Measurements from ENCODE around the gene DNAAF1.

DNA sequence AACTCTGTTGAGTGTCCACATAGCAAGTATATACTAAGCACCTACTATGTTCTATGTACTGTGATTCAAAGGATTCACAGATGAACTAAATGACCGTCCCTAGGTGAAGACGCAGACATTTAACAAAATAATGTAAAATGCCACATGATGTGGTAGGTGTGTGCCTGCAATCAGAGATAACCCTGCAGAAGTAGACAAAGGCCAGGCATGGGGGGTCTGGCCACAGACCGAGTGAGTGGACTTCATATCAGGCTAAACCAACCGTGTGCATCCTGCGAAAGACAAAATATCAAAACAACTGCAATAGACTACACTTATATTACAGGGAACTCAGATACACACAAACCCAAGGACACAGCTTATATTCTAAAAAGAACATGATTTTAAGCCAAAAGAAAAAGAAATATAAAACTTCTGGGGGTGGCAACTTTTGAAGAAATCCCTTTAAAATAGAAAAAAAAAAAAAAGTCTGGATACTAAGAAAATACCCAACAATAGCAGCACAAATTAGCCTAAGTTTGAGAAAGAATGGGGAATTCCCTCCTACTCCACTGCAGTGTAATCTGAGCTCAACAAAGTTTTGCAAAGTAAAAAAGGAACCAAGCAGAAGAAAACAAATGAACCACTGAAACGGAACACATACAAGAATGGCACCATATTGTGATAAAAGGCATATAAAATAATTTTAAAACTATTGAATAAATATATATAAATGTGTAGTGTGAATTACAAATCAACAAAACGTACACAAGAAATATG, 12.4 kb upstream of the DNAAF1 start:
- no peak for TF ChIP-seq POLR2A (IDR thresholded peaks at IDR 0.05)
- TF ChIP-seq, protein P1, sequence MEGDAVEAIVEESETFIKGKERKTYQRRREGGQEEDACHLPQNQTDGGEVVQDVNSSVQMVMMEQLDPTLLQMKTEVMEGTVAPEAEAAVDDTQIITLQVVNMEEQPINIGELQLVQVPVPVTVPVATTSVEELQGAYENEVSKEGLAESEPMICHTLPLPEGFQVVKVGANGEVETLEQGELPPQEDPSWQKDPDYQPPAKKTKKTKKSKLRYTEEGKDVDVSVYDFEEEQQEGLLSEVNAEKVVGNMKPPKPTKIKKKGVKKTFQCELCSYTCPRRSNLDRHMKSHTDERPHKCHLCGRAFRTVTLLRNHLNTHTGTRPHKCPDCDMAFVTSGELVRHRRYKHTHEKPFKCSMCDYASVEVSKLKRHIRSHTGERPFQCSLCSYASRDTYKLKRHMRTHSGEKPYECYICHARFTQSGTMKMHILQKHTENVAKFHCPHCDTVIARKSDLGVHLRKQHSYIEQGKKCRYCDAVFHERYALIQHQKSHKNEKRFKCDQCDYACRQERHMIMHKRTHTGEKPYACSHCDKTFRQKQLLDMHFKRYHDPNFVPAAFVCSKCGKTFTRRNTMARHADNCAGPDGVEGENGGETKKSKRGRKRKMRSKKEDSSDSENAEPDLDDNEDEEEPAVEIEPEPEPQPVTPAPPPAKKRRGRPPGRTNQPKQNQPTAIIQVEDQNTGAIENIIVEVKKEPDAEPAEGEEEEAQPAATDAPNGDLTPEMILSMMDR (IDR thresholded peaks at IDR 0.05): no peak

All from esophagus squamous epithelium (tissue), 4 donors.